ENCODE results near the gene TIFAB.

GRCh38 chr5:135398855-135399793 is 53.0 kb downstream of the TIFAB start, which contains the start of gene MACROH2A1:
- TF ChIP-seq YY1 (IDR thresholded peaks at IDR 0.05; ENCODE audit: insufficient read depth, insufficient read length), result no peak
- TF ChIP-seq ZNF274 (IDR thresholded peaks at IDR 0.05; ENCODE audit: low read depth, low read length), result no peak
